CD4-positive, alpha-beta T cell (primary cell): ENCODE measurements around the gene SLC25A26. TPM values are rescaled to one million over a fixed set of nuclear protein-coding genes. Genes with fewer than 3 reads are reported as not detected.

Source experiments
- ATAC-seq: fragments of 200-7000 bp; cut with Tn5 transposase; one replicate; pipeline ENCODE4 v1.10.0; 2022; ENCODE audit warnings: mild to moderate bottlenecking; ENCODE audit not compliant: poor library complexity
- CTCF ChIA-PET: fragments of 350-600 bp; sonication (Branson Sonifier 250); formaldehyde crosslinking; loops from one replicate; lab custom pipeline; 2021; ENCODE audit warnings: antibody characterized with exemption, inconsistent platforms; lab: Charles Lee
- POLR2A ChIA-PET: fragments of 350-600 bp; sonication (Branson Sonifier 250); formaldehyde crosslinking; loops from one replicate; lab custom pipeline; 2021; ENCODE audit warnings: antibody characterized with exemption, inconsistent platforms; lab: Charles Lee
- DNase-seq, 14 experiments: peaks; one replicate each; pipeline ENCODE4 v3.0.0-alpha.2; 2013 to 2020; ENCODE audit warnings: mixed read lengths in 2 of 14
- H3K27ac ChIP-seq, 2 donors: one replicate each; pipeline versions ENCODE4 v1.5.1 to v1.7.0; 2013; ENCODE audit warnings: low read length in 2 of 2, low read depth in 1 of 2, mild to moderate bottlenecking in 1 of 2
- H3K27me3 ChIP-seq, 2 experiments: 1 replicate in 1 of 2; 2 replicates in 1 of 2; pipeline versions ENCODE4 v1.6.1 to v1.7.0; 2013; ENCODE audit warnings: low read length in 2 of 2, control low read depth in 1 of 2, mild to moderate bottlenecking in 1 of 2, moderate library complexity in 1 of 2; ENCODE audit not compliant: insufficient read depth in 2 of 2, control insufficient read depth in 1 of 2
- H3K36me3 ChIP-seq: one replicate; pipeline ENCODE4 v1.6.1; 2013; ENCODE audit warnings: low read length, control low read depth; ENCODE audit not compliant: insufficient read depth
- H3K4me1 ChIP-seq: one replicate; pipeline ENCODE4 v1.6.1; 2013; ENCODE audit warnings: low read length, control low read depth; ENCODE audit not compliant: insufficient read depth
- H3K4me3 ChIP-seq: one replicate; pipeline ENCODE4 v1.5.1; 2013; ENCODE audit warnings: mild to moderate bottlenecking, low read length, moderate library complexity
- H3K9me3 ChIP-seq, 2 experiments: 1 replicate in 1 of 2; 2 replicates in 1 of 2; pipeline versions ENCODE4 v1.6.1 to v1.7.0; 2013; ENCODE audit warnings: low read length in 2 of 2, mild to moderate bottlenecking in 2 of 2, control low read depth in 1 of 2, moderate library complexity in 1 of 2; ENCODE audit not compliant: control insufficient read depth in 1 of 2, insufficient read depth in 1 of 2
- H3K27ac Mint-ChIP-seq: one replicate; pipeline ENCODE4 v1.8.0; 2020; ENCODE audit warnings: mixed read lengths
- H3K27me3 Mint-ChIP-seq: one replicate; pipeline ENCODE4 v1.8.0; 2021; ENCODE audit warnings: mixed read lengths
- H3K36me3 Mint-ChIP-seq: one replicate; pipeline ENCODE4 v1.8.0; 2021; ENCODE audit warnings: low read depth, mixed read lengths
- H3K4me1 Mint-ChIP-seq: one replicate; pipeline ENCODE4 v1.8.0; 2021; ENCODE audit warnings: low read depth, mixed read lengths
- H3K4me3 Mint-ChIP-seq: one replicate; pipeline ENCODE4 v1.8.0; 2020; ENCODE audit warnings: mild to moderate bottlenecking, mixed read lengths
- H3K9me3 Mint-ChIP-seq: one replicate; pipeline ENCODE4 v1.8.0; 2020; ENCODE audit warnings: mixed read lengths
- CTCF ChIP-seq: fragments of 200-600 bp; IDR thresholded peaks from one replicate; pipeline ENCODE4 v1.8.0; 2022; ENCODE audit warnings: antibody characterized with exemption, mild to moderate bottlenecking
- intact Hi-C, 2 experiments: fragments of 100-400 bp; cut with DNase I in 1 of 2; cut with micrococcal nuclease in 1 of 2; formaldehyde crosslinking; loops; one replicate each; pipeline versions ENCODE4 v1.15.1 to v1.9.0; 2023 to 2025; cut with DNase I, micrococcal nuclease
- total RNA-seq, 174 experiments: library from RNA in 2 of 174; stranded (reverse) in 2 of 174; gene quantifications; one replicate each; pipeline ENCODE4 v1.2.3 and lab custom pipeline; 2021 to 2026

Gene SLC25A26
- total RNA-seq, 2 experiments from 2014 or later: 26.9 to 30.2 TPM

GRCh38 chr3:66314455-66314854 lies 93.7 kb downstream of the SLC25A26 start:
- CTCF ChIA-PET: no interaction called here

GRCh38 chr3:66317750-66318376 lies 97.1 kb downstream of the SLC25A26 start:
- intact Hi-C loops: no loop called here
- Histone ChIP-seq H3K36me3 (no peaks in the 10 kb centered on the region), H3K27ac (no peak overlapping the region), H3K27me3 (no peaks in the 10 kb centered on the region), H3K4me3 (no peak overlapping the region), H3K4me1 (peaks cover 10% of the 10 kb centered on the region), H3K9me3 (no peaks in the 10 kb centered on the region)
- Mint-ChIP-seq H3K9me3 (peaks cover 16% of the 10 kb centered on the region), H3K27me3 (no peaks in the 10 kb centered on the region), H3K36me3 (peaks cover 67% of the 10 kb centered on the region), H3K27ac (no peak overlapping the region), H3K4me3 (no peak overlapping the region), H3K4me1 (peaks cover 51% of the 10 kb centered on the region)
- DNase-seq: no peak
- CTCF ChIA-PET: interaction anchor here (0.6 kb wide), 1 partner anchor 8 kb away, joined by 3 read pairs; no protein-coding TSS in a partner anchor
- ATAC-seq: no peak
- no peak for TF ChIP-seq CTCF
- POLR2A ChIA-PET: no interaction called here

More at GRCh38 chr3:66314455-66314854, 93.7 kb downstream of the SLC25A26 start:
- no peak for DNase-seq
- H3K4me1 Mint-ChIP-seq: peaks cover 41% of the 10 kb centered on the region
- no peak overlapping the region for H3K4me3 Mint-ChIP-seq
- Histone ChIP-seq H3K36me3 (no peaks in the 10 kb centered on the region), H3K4me3 (no peak overlapping the region), H3K27ac (no peak overlapping the region), H3K27me3 (no peaks in the 10 kb centered on the region), H3K4me1 (peaks cover 23% of the 10 kb centered on the region), H3K9me3 (peaks cover 0 to 12% of the 10 kb centered on the region in 2 experiments)
- ATAC-seq: no peak
- no peak overlapping the region for H3K27ac Mint-ChIP-seq
- no peak for TF ChIP-seq CTCF
- intact Hi-C loops: no loop called here
- H3K27me3 Mint-ChIP-seq: no peaks in the 10 kb centered on the region
- H3K36me3 Mint-ChIP-seq: peaks cover 50% of the 10 kb centered on the region
- POLR2A ChIA-PET: no interaction called here
- H3K9me3 Mint-ChIP-seq: peaks cover 19% of the 10 kb centered on the region

GRCh38 chr3:66320390-66320789 lies 99.6 kb downstream of the SLC25A26 start:
- H3K36me3 ChIP-seq: no peaks in the 10 kb centered on the region
- H3K27me3 Mint-ChIP-seq: no peaks in the 10 kb centered on the region
- intact Hi-C loops: loop anchor here in 1 of 2 experiments (5.0 kb wide), 1 partner anchor 38 kb away; no protein-coding TSS in a partner anchor
- no peaks in the 10 kb centered on the region for H3K27me3 ChIP-seq
- CTCF ChIA-PET: interaction anchor here (0.7 kb wide), 1 partner anchor 44 kb away, joined by 3 read pairs; no protein-coding TSS in a partner anchor
- POLR2A ChIA-PET: no interaction called here
- peaks cover 10% of the 10 kb centered on the region for H3K9me3 Mint-ChIP-seq
- DNase-seq: no peak
- H3K27ac ChIP-seq: no peak overlapping the region
- no peak for TF ChIP-seq CTCF
- peaks cover 10% of the 10 kb centered on the region for H3K4me1 ChIP-seq
- H3K27ac Mint-ChIP-seq: no peak overlapping the region
- ATAC-seq: no peak
- peaks cover 36% of the 10 kb centered on the region for H3K4me1 Mint-ChIP-seq
- H3K4me3 Mint-ChIP-seq: no peak overlapping the region
- no peak overlapping the region for H3K4me3 ChIP-seq
- peaks cover 52% of the 10 kb centered on the region for H3K36me3 Mint-ChIP-seq
- H3K9me3 ChIP-seq: peaks cover 0 to 5% of the 10 kb centered on the region in 2 experiments
